PC-3 (cell line): ENCODE results near the gene ULBP1. TPM values are rescaled to one million over a fixed set of nuclear protein-coding genes. Genes with fewer than 3 reads are reported as not detected.
A peak's percentile ranks its signal among the peaks of the same experiment; 100 is the strongest.

Experiments used
- ATAC-seq: fragments of 200-7000 bp; cut with Tn5 transposase; 2 replicates; pipeline ENCODE4 v1.9.1; 2020; ENCODE audit warnings: mild to moderate bottlenecking, moderate library complexity
- BruUV-seq: library from RNA; stranded (reverse); fragments of 400-500 nt; replicated peaks from 2 replicates; lab custom pipeline; 2021; lab: Mats Ljungman, UMichigan
- CTCF ChIA-PET: fragments of 300-600 bp; sonication (Branson Sonifier 250); formaldehyde crosslinking; loops from one replicate; lab custom pipeline; 2022; ENCODE audit warnings: antibody characterized with exemption; lab: Charles Lee
- POLR2A ChIA-PET: fragments of 300-600 bp; sonication (Branson Sonifier 250); formaldehyde crosslinking; loops from one replicate; lab custom pipeline; 2022; ENCODE audit warnings: antibody characterized with exemption; ENCODE audit not compliant: unreplicated experiment; lab: Charles Lee
- DNase-seq: peaks from one replicate; pipeline ENCODE4 v3.0.0-alpha.2; 2015
- H2AFZ ChIP-seq: fragments of 300-600 bp; sonication (generic); 2 replicates; pipeline ENCODE4 v1.6.0; 2016; ENCODE audit warnings: antibody characterized with exemption, low read length
- H3F3A ChIP-seq: fragments of 300-600 bp; sonication (generic); one replicate; pipeline ENCODE4 v1.6.0; 2017; ENCODE audit warnings: antibody characterized with exemption, low read length, control low read depth, mild to moderate bottlenecking; ENCODE audit not compliant: unreplicated experiment
- H3K27ac ChIP-seq: fragments of 300-600 bp; sonication (generic); 2 replicates; pipeline ENCODE4 v1.5.1; 2016; ENCODE audit warnings: mild to moderate bottlenecking, low read length
- H3K27me3 ChIP-seq: fragments of 300-600 bp; sonication (generic); 2 replicates; pipeline ENCODE4 v1.6.1; 2016; ENCODE audit warnings: low read length, mixed read lengths
- H3K36me3 ChIP-seq: fragments of 300-600 bp; sonication (generic); 2 replicates; pipeline ENCODE4 v1.6.1; 2016; ENCODE audit warnings: low read depth, mixed run types, low read length, mixed read lengths
- H3K4me1 ChIP-seq: fragments of 300-600 bp; sonication (generic); 2 replicates; pipeline ENCODE4 v1.5.1; 2016; ENCODE audit warnings: low read length; ENCODE audit not compliant: insufficient read depth
- H3K4me2 ChIP-seq: fragments of 300-600 bp; sonication (generic); 2 replicates; pipeline ENCODE4 v1.6.0; 2016; ENCODE audit warnings: low read length
- H3K4me3 ChIP-seq: fragments of 300-600 bp; sonication (generic); 2 replicates; pipeline ENCODE4 v1.5.1; 2016; ENCODE audit warnings: mild to moderate bottlenecking, low read length, mixed read lengths
- H3K79me2 ChIP-seq: fragments of 300-600 bp; sonication (generic); 2 replicates; pipeline ENCODE4 v1.6.1; 2017; ENCODE audit warnings: low read length, mixed read lengths
- H3K9ac ChIP-seq: fragments of 300-600 bp; sonication (generic); 2 replicates; pipeline ENCODE4 v1.6.0; 2016; ENCODE audit warnings: mild to moderate bottlenecking, low read length
- H3K9me2 ChIP-seq: fragments of 300-600 bp; sonication (generic); replicated peaks from 2 replicates; pipeline ENCODE4 v1.6.1; 2016; ENCODE audit warnings: mixed run types, low read length, mixed read lengths
- H3K9me3 ChIP-seq: fragments of 300-600 bp; sonication (generic); 2 replicates; pipeline ENCODE4 v1.6.1; 2016; ENCODE audit warnings: low read length, mixed read lengths
- H4K20me1 ChIP-seq: fragments of 300-600 bp; sonication (generic); 2 replicates; pipeline ENCODE4 v1.6.1; 2016; ENCODE audit warnings: low read length, mixed read lengths
- EZH2 ChIP-seq: fragments of 300-600 bp; sonication (generic); IDR thresholded peaks from one replicate; pipeline ENCODE4 v1.6.1; 2017; ENCODE audit warnings: antibody characterized with exemption, mild to moderate bottlenecking, low read length; ENCODE audit not compliant: unreplicated experiment
- EZH2phosphoT487 ChIP-seq: fragments of 300-600 bp; sonication (generic); IDR thresholded peaks from 2 replicates; pipeline ENCODE4 v1.6.1; 2018; ENCODE audit warnings: mild to moderate bottlenecking, antibody characterized with exemption, low read length, borderline replicate concordance
- intact Hi-C: fragments of 100-400 bp; cut with micrococcal nuclease; formaldehyde crosslinking; loops from 2 replicates; pipeline ENCODE4 v1.9.0; 2023
- total RNA-seq: library from RNA; depleted of rRNA; stranded (reverse); fragments of >200 nt; gene quantifications from 2 replicates; pipeline ENCODE4 v1.2.3, GENCODE V29; 2014
- TF ChIP-seq, protein P1 (sequence below): fragments of 300-600 bp; sonication (generic); conservative IDR thresholded peaks from 2 replicates; pipeline ENCODE4 v1.5.1; 2017; ENCODE audit warnings: antibody characterized with exemption, low read depth, mild to moderate bottlenecking, low read length

Gene ULBP1
- total RNA-seq, 1 experiment from 2014 or later: 0.87 TPM

DNA sequence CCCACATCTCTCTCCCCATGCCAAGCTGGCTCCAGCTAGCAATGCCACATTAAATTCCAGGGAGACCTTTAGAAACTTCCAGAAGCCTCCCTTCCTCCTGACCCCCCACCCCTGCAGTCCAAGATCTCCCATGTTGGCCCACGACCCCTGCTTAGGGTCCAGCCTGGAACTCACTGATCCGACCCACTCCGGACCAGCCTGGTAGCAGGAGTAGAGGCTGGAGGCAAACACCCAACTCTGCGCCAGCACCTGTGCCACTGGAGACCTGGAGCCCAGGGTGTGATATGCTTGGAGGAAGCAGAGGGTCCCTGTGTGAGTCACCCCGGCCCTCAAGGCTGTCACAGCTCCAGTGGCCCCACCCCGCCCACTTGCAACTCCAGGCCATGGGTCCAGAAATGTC is 3.3 kb upstream of the ULBP1 start:
- Histone ChIP-seq H3K27me3 (no peaks in the 10 kb centered on the region), H3F3A (no peaks in the 10 kb centered on the region), H3K27ac (no peak overlapping the region), H3K36me3 (no peaks in the 10 kb centered on the region), H3K9me3 (no peaks in the 10 kb centered on the region), H3K9ac (no peak overlapping the region), H3K79me2 (no peaks in the 10 kb centered on the region), H3K4me3 (no peak overlapping the region), H2AFZ (no peak overlapping the region), H3K9me2 (no peaks in the 10 kb centered on the region), H3K4me2 (no peak overlapping the region), H3K4me1 (peaks cover 7% of the 10 kb centered on the region), H4K20me1 (no peaks in the 10 kb centered on the region)
- CTCF ChIA-PET: no interaction called here
- no TSS peak for BruUV-seq
- ATAC-seq (no peak), DNase-seq (no peak)
- no peak for TF ChIP-seq EZH2
- TF ChIP-seq, protein P1, sequence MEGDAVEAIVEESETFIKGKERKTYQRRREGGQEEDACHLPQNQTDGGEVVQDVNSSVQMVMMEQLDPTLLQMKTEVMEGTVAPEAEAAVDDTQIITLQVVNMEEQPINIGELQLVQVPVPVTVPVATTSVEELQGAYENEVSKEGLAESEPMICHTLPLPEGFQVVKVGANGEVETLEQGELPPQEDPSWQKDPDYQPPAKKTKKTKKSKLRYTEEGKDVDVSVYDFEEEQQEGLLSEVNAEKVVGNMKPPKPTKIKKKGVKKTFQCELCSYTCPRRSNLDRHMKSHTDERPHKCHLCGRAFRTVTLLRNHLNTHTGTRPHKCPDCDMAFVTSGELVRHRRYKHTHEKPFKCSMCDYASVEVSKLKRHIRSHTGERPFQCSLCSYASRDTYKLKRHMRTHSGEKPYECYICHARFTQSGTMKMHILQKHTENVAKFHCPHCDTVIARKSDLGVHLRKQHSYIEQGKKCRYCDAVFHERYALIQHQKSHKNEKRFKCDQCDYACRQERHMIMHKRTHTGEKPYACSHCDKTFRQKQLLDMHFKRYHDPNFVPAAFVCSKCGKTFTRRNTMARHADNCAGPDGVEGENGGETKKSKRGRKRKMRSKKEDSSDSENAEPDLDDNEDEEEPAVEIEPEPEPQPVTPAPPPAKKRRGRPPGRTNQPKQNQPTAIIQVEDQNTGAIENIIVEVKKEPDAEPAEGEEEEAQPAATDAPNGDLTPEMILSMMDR: no peak
- TF ChIP-seq EZH2phosphoT487: no peak
- intact Hi-C loops: no loop called here
- POLR2A ChIA-PET: no interaction called here

DNA sequence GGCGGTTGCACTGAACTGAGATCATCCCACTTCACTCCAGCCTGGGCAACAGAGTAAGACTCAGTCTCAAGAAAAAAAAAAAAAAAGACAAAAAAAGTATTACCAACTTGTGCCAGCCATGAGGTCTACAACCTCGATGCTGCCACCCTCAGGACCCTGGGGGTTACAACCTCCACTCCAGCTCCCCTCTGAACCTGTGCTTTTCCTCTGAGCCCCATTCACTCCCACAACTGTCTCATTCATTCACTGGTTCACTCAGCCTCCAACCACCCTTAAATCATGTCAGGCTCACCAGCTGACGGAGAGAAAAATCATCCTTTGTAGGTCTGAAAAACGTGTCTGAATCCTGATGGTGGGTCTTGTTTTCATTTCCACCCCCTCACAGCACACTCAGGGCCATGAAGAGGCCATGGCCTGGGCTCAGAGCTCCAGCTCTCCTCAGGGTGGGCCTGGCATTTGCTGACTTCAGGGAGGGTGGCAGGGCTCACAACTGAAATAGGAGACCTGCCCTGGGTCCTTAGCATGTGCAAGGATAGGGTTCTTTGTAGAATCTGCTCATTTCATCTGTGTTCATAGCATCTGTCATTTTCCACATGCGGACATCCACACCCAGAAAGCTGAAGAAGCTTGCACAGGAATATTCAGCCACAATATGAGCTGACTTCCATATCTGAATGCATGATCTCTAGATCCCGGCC is 1.9 kb upstream of the ULBP1 start:
- Histone ChIP-seq H3K4me3 (no peak overlapping the region), H3K27ac (no peak overlapping the region), H3K9ac (no peak overlapping the region), H3F3A (no peaks in the 10 kb centered on the region), H3K27me3 (no peaks in the 10 kb centered on the region), H3K9me2 (no peaks in the 10 kb centered on the region), H3K36me3 (no peaks in the 10 kb centered on the region), H4K20me1 (no peaks in the 10 kb centered on the region), H3K4me2 (no peak overlapping the region), H3K79me2 (no peaks in the 10 kb centered on the region), H3K4me1 (peaks cover 7% of the 10 kb centered on the region), H2AFZ (no peak overlapping the region), H3K9me3 (no peaks in the 10 kb centered on the region)
- ChIA-PET CTCF (no interaction called here), POLR2A (no interaction called here)
- intact Hi-C loops: no loop called here
- DNase-seq: peak; percentile 25
- TF ChIP-seq, protein P1: peak; percentile 33; the same call in 1 of the 2 replicates
- no peak for TF ChIP-seq EZH2phosphoT487
- no TSS peak for BruUV-seq
- no peak for ATAC-seq

DNA sequence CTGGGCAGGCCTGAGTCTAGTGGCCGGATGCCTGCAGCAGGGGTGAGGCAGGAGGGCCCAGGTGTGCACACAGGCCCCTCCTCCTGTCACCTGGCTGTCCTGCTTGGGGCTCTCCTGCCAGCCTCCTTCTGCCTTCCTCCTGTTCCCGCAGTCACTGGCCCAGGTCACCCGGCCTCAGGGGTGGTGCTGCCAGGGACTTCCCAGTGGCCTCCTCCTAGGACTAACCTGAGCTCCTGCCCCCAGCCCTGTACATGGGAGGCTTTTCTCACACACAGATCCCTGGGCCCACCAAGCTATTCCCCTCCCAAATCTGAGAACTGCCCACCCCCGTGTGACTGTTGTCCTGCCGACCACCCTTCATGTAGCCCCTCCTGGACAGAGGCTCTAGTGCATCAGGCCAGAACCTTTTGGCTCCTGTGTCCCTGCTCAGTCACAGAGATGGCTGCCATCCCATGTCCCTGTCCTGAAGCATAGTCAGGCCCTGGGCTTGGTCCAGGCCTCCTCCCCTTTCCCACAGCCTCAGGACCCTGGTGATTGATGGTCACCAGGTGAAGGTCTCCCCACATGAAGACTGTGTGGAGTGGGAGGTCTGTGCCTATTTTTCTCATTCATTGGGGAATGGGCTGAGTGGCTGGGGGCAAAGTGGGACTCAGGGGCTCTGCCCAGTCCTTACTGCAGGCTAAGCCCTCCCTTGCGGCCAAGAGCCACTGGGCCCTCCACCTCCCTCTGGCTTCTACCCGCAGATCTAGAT is 1.1 kb upstream of the ULBP1 start:
- ATAC-seq (no peak), DNase-seq (no peak)
- 0 out of 2 replicates have a peak overlapping the region, but pooled peaks have one; percentile 72 for H3K9ac ChIP-seq
- no peaks in the 10 kb centered on the region for H4K20me1 ChIP-seq
- H3K4me2 ChIP-seq: peak overlapping the region; percentile 80
- intact Hi-C loops: no loop called here
- no peaks in the 10 kb centered on the region for H3K9me3 ChIP-seq
- H3K4me3 ChIP-seq: peak overlapping the region; percentile 78
- TF ChIP-seq EZH2phosphoT487 (no peak), EZH2 (no peak)
- TF ChIP-seq, protein P1: no peak
- H3K79me2 ChIP-seq: no peaks in the 10 kb centered on the region
- no peaks in the 10 kb centered on the region for H3F3A ChIP-seq
- ChIA-PET CTCF (no interaction called here), POLR2A (no interaction called here)
- H3K36me3 ChIP-seq: no peaks in the 10 kb centered on the region
- H3K4me1 ChIP-seq: peaks cover 7% of the 10 kb centered on the region
- peak overlapping the region; percentile 98 for H2AFZ ChIP-seq
- no peaks in the 10 kb centered on the region for H3K9me2 ChIP-seq
- H3K27me3 ChIP-seq: no peaks in the 10 kb centered on the region
- BruUV-seq: no TSS peak
- H3K27ac ChIP-seq: no peak overlapping the region
